ENCODE data around the gene OSBPL10. TPM values are rescaled to one million over a fixed set of nuclear protein-coding genes. Genes with fewer than 3 reads are reported as not detected.

Gene OSBPL10
- total RNA-seq, 2 experiments from 2014 or later = 65.7 to 170 TPM

- H3K9me3 ChIP-seq (ENCODE audit: low read length) = peaks cover 7% of the 10 kb centered on the region; the same call in 1 of the 2 replicates
- intact Hi-C loops (cut with micrococcal nuclease; ENCODE audit: unreplicated experiment) = no loop called here
- POLR2A ChIA-PET = interaction anchor here (0.7 to 6.7 kb wide), 7 partner anchors 8 to 756 kb away, joined by 3 to 58 read pairs (median 5); no protein-coding TSS in a partner anchor
Measured at GRCh38 chr3:31974964-31975363, 6.1 kb downstream of the OSBPL10 start.

GRCh38 chr3:31974471-31974870, 6.6 kb downstream of the OSBPL10 start:
- Histone ChIP-seq H3K4me2 (ENCODE audit: low read length) (peak overlapping the region; percentile 98), H3K9me3 (ENCODE audit: low read length) (peaks cover 7% of the 10 kb centered on the region; the same call in 1 of the 2 replicates), H3K27ac (ENCODE audit: low read depth, low read length, poor library complexity, severe bottlenecking) (peak overlapping the region; percentile 88), H3K9me2 (ENCODE audit: insufficient read depth, low read length) (no peaks in the 10 kb centered on the region), H2AFZ (ENCODE audit: low read length) (no peak overlapping the region; the same call in 1 of the 2 replicates), H4K20me1 (ENCODE audit: insufficient read depth, low read length) (no peaks in the 10 kb centered on the region), H3K4me1 (ENCODE audit: insufficient read depth, low read length, poor library complexity, severe bottlenecking) (peaks cover 100% of the 10 kb centered on the region), H3K4me3 (ENCODE audit: low read depth, low read length, poor library complexity, severe bottlenecking) (peak overlapping the region; percentile 91), H3K79me2 (ENCODE audit: insufficient read depth, low read depth, low read length) (peaks cover 100% of the 10 kb centered on the region), H3K36me3 (ENCODE audit: insufficient read depth, low read length) (peaks cover 45% of the 10 kb centered on the region)
- no TSS peak for BruUV-seq (replicated peaks)
- intact Hi-C loops (cut with micrococcal nuclease; ENCODE audit: unreplicated experiment) = no loop called here
- TF ChIP-seq EZH2phosphoT487 (IDR thresholded peaks at IDR 0.05; ENCODE audit: borderline replicate concordance, low read depth, low read length) = no peak
- TF ChIP-seq CTCF (conservative IDR thresholded peaks at IDR 0.05; ENCODE audit: low read length) = no peak
- CTCF ChIA-PET (ENCODE audit: unreplicated experiment) = interaction anchor here (1.5 kb wide), 1 partner anchor 13 kb away, joined by 5 read pairs; no protein-coding TSS in a partner anchor
- POLR2A ChIA-PET = interaction anchor here (0.7 to 6.7 kb wide), 7 partner anchors 8 to 756 kb away, joined by 3 to 58 read pairs (median 5); no protein-coding TSS in a partner anchor
- DNase-seq (ENCODE audit: low spot score) = no peak

More at GRCh38 chr3:31974964-31975363, 6.1 kb downstream of the OSBPL10 start:
- Histone ChIP-seq H3K27ac (ENCODE audit: low read depth, low read length, poor library complexity, severe bottlenecking) (peak overlapping the region; percentile 88), H3K4me2 (ENCODE audit: low read length) (peak overlapping the region; percentile 98), H4K20me1 (ENCODE audit: insufficient read depth, low read length) (no peaks in the 10 kb centered on the region), H3K79me2 (ENCODE audit: insufficient read depth, low read depth, low read length) (peaks cover 100% of the 10 kb centered on the region), H3K4me1 (ENCODE audit: insufficient read depth, low read length, poor library complexity, severe bottlenecking) (peaks cover 97% of the 10 kb centered on the region), H3K36me3 (ENCODE audit: insufficient read depth, low read length) (peaks cover 41% of the 10 kb centered on the region), H3K4me3 (ENCODE audit: low read depth, low read length, poor library complexity, severe bottlenecking) (peak overlapping the region; percentile 91), H3K9me2 (ENCODE audit: insufficient read depth, low read length) (no peaks in the 10 kb centered on the region), H2AFZ (ENCODE audit: low read length) (no peak overlapping the region; the same call in 1 of the 2 replicates)
- CTCF ChIA-PET (ENCODE audit: unreplicated experiment) = no interaction called here
- TF ChIP-seq CTCF (conservative IDR thresholded peaks at IDR 0.05; ENCODE audit: low read length) = no peak
- TF ChIP-seq EZH2phosphoT487 (IDR thresholded peaks at IDR 0.05; ENCODE audit: borderline replicate concordance, low read depth, low read length) = no peak
- no TSS peak for BruUV-seq (replicated peaks)
- no peak for DNase-seq (ENCODE audit: low spot score)

- Histone ChIP-seq H3K4me1 (ENCODE audit: insufficient read depth, low read length, poor library complexity, severe bottlenecking) (peaks cover 100% of the 10 kb centered on the region), H2AFZ (ENCODE audit: low read length) (no peak overlapping the region), H3K4me3 (ENCODE audit: low read depth, low read length, poor library complexity, severe bottlenecking) (peak overlapping the region; percentile 91), H3K79me2 (ENCODE audit: insufficient read depth, low read depth, low read length) (peaks cover 100% of the 10 kb centered on the region), H3K27ac (ENCODE audit: low read depth, low read length, poor library complexity, severe bottlenecking) (peak overlapping the region; percentile 88), H3K9me2 (ENCODE audit: insufficient read depth, low read length) (no peaks in the 10 kb centered on the region), H3K4me2 (ENCODE audit: low read length) (peak overlapping the region; percentile 98), H4K20me1 (ENCODE audit: insufficient read depth, low read length) (no peaks in the 10 kb centered on the region), H3K36me3 (ENCODE audit: insufficient read depth, low read length) (peaks cover 51% of the 10 kb centered on the region), H3K9me3 (ENCODE audit: low read length) (peaks cover 7% of the 10 kb centered on the region; the same call in 1 of the 2 replicates)
- no peak for DNase-seq (ENCODE audit: low spot score)
- intact Hi-C loops (cut with micrococcal nuclease; ENCODE audit: unreplicated experiment) = no loop called here
- CTCF ChIA-PET (ENCODE audit: unreplicated experiment) = interaction anchor here (1.1 to 1.5 kb wide), 3 partner anchors 12 to 438 kb away, joined by 3 to 5 read pairs (median 4); no protein-coding TSS in a partner anchor
- POLR2A ChIA-PET = interaction anchor here (0.5 to 6.7 kb wide), 10 partner anchors 9 to 104 kb away, joined by 3 to 58 read pairs (median 5); no protein-coding TSS in a partner anchor
- no TSS peak for BruUV-seq (replicated peaks)
- TF ChIP-seq EZH2phosphoT487 (IDR thresholded peaks at IDR 0.05; ENCODE audit: borderline replicate concordance, low read depth, low read length) (no peak), CTCF (conservative IDR thresholded peaks at IDR 0.05; ENCODE audit: low read length) (no peak; the same call in 1 of the 2 replicates)
Measured at GRCh38 chr3:31973837-31974236, 7.2 kb downstream of the OSBPL10 start.
